DND-41 (cell line): ENCODE data around the gene KRTAP1-4.
"Not testable (repeated sequence)": the region's sequence is repeated elsewhere in the genome, so short reads cannot be mapped to it uniquely, and the experiment has no call there.

Source experiments
- ATAC-seq: fragments of 200-7000 bp; cut with Tn5 transposase; 3 replicates; pipeline ENCODE4 v1.9.1; 2021; ENCODE audit warnings: low read depth; ENCODE audit not compliant: insufficient read depth
- DNase-seq: peaks from one replicate; pipeline ENCODE4 v3.0.0-alpha.2; 2020
- H2AFZ ChIP-seq: 2 replicates; pipeline ENCODE4 v1.6.0; 2012; ENCODE audit warnings: low read depth, low read length
- H3K27ac ChIP-seq: 2 replicates; pipeline ENCODE4 v1.5.1; 2012; ENCODE audit warnings: low read length, inconsistent platforms
- H3K27me3 ChIP-seq: fragments of 200-600 bp; sonication (generic); 2 replicates; pipeline ENCODE4 v1.6.0; 2012; ENCODE audit warnings: low read length, mild to moderate bottlenecking, inconsistent platforms; ENCODE audit not compliant: insufficient read depth, poor library complexity
- H3K36me3 ChIP-seq: 2 replicates; pipeline ENCODE4 v1.5.1; 2012; ENCODE audit warnings: low read length, inconsistent platforms; ENCODE audit not compliant: insufficient read depth
- H3K4me1 ChIP-seq: 2 replicates; pipeline ENCODE4 v1.5.1; 2012; ENCODE audit warnings: mild to moderate bottlenecking, low read length; ENCODE audit not compliant: insufficient read depth
- H3K4me2 ChIP-seq: 2 replicates; pipeline ENCODE4 v1.6.0; 2012; ENCODE audit warnings: mild to moderate bottlenecking, moderate library complexity, low read length, inconsistent platforms; ENCODE audit not compliant: insufficient read depth
- H3K4me3 ChIP-seq, 2 experiments: fragments of 200-600 bp in 1 of 2; shearing (Covaris generic) in 1 of 2; 2 replicates each; pipeline ENCODE4 v1.5.1; 2012 to 2016; ENCODE audit warnings: inconsistent platforms in 2 of 2, low read length in 2 of 2, mild to moderate bottlenecking in 2 of 2, low read depth in 1 of 2, moderate library complexity in 1 of 2
- H3K79me2 ChIP-seq: 2 replicates; pipeline ENCODE4 v1.6.0; 2012; ENCODE audit warnings: low read length, inconsistent platforms; ENCODE audit not compliant: insufficient read depth
- H3K9ac ChIP-seq: 2 replicates; pipeline ENCODE4 v1.6.0; 2012; ENCODE audit warnings: low read depth, mild to moderate bottlenecking, inconsistent platforms, low read length, moderate library complexity
- H3K9me3 ChIP-seq: 2 replicates; pipeline ENCODE4 v1.5.1; 2012; ENCODE audit warnings: low read length, moderate library complexity, mild to moderate bottlenecking, inconsistent platforms; ENCODE audit not compliant: insufficient read depth, severe bottlenecking
- H4K20me1 ChIP-seq: 2 replicates; pipeline ENCODE4 v1.6.0; 2012; ENCODE audit warnings: low read length; ENCODE audit not compliant: insufficient read depth
- CTCF ChIP-seq: IDR thresholded peaks from 2 replicates; pipeline ENCODE4 v1.5.1; 2012; ENCODE audit warnings: borderline replicate concordance, low read length, moderate library complexity, mild to moderate bottlenecking; ENCODE audit not compliant: poor library complexity, severe bottlenecking; ENCODE audit errors: extremely low read depth
- EZH2 ChIP-seq: IDR thresholded peaks from 3 replicates; pipeline ENCODE4 v1.6.1; 2012; ENCODE audit warnings: borderline replicate concordance, low read depth, mild to moderate bottlenecking, moderate library complexity, low read length, inconsistent platforms; ENCODE audit not compliant: severe bottlenecking

Gene KRTAP1-4

GRCh38 chr17:41052566-41052965 lies 22.6 kb upstream of the KRTAP1-4 start:
- Histone ChIP-seq H3K27me3 (peaks cover 10% of the 10 kb centered on the region), H3K27ac (no peak overlapping the region), H3K9me3 (no peaks in the 10 kb centered on the region), H3K79me2 (no peaks in the 10 kb centered on the region), H3K9ac (no peak overlapping the region), H4K20me1 (no peaks in the 10 kb centered on the region), H3K36me3 (no peaks in the 10 kb centered on the region), H2AFZ (no peak overlapping the region), H3K4me2 (no peak overlapping the region), H3K4me1 (no peaks in the 10 kb centered on the region), H3K4me3 (no peak overlapping the region)
- TF ChIP-seq CTCF, result no peak
- no peak for TF ChIP-seq EZH2
- no peak for DNase-seq
- ATAC-seq, result no peak

DNA sequence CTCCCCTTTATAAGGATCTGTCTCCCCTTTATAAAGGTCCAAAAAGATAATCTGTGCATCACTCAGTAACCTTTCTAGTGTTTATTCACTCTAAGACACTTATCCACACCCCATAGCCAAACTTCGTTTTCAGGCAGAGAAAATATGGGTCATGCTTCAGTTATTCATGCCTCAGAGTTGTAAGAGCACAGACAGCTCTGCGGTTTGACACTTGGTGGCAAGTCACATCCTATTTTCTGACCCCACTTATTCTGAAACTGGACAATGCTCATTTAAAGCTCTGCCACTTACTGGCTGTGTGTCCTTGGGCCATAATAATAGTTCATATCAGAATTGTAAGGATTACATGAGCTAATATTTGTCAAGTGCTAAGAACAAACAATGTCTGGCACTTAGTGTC lies 19.1 kb upstream of the KRTAP1-4 start:
- TF ChIP-seq CTCF (no peak), EZH2 (no peak)
- no peaks in the 10 kb centered on the region for H3K9me3 ChIP-seq
- ATAC-seq (no peak), DNase-seq (no peak)
- no peak overlapping the region for H2AFZ ChIP-seq
- H3K4me3 ChIP-seq, result no peak overlapping the region
- H3K27ac ChIP-seq, result no peak overlapping the region
- no peaks in the 10 kb centered on the region for H3K36me3 ChIP-seq
- H3K9ac ChIP-seq, result no peak overlapping the region
- H3K4me2 ChIP-seq, result no peak overlapping the region
- no peaks in the 10 kb centered on the region for H4K20me1 ChIP-seq
- H3K79me2 ChIP-seq, result no peaks in the 10 kb centered on the region
- H3K4me1 ChIP-seq, result no peaks in the 10 kb centered on the region
- peaks cover 9% of the 10 kb centered on the region for H3K27me3 ChIP-seq

DNA sequence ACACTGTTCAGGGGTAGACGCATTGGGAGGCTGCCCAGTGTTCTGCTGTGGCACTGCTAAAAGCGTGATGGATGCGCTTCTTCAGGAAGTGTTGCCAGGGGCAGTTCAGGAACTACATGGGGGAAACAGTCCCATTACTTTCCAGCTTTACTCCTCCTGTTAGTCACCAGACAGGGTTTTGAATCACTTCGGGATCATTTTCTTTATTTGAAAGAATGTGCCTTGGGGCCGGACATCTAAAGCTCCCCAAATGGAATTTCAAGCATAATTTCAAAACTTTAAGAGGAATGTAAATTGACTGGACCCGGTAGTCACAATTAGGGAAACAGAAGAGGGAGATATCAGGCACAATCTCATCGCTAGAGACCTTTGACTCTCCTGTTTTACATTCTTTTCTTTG lies 18.4 kb upstream of the KRTAP1-4 start:
- ATAC-seq (no peak), DNase-seq (no peak)
- H3K9ac ChIP-seq, result no peak overlapping the region
- H3K79me2 ChIP-seq, result no peaks in the 10 kb centered on the region
- H3K4me1 ChIP-seq, result no peaks in the 10 kb centered on the region
- H3K27me3 ChIP-seq, result peaks cover 7% of the 10 kb centered on the region
- H3K4me3 ChIP-seq, result no peak overlapping the region
- TF ChIP-seq EZH2 (no peak), CTCF (no peak)
- H3K4me2 ChIP-seq, result no peak overlapping the region
- H4K20me1 ChIP-seq, result no peaks in the 10 kb centered on the region
- H3K9me3 ChIP-seq, result no peaks in the 10 kb centered on the region
- H3K36me3 ChIP-seq, result no peaks in the 10 kb centered on the region
- no peak overlapping the region for H2AFZ ChIP-seq
- H3K27ac ChIP-seq, result no peak overlapping the region

DNA sequence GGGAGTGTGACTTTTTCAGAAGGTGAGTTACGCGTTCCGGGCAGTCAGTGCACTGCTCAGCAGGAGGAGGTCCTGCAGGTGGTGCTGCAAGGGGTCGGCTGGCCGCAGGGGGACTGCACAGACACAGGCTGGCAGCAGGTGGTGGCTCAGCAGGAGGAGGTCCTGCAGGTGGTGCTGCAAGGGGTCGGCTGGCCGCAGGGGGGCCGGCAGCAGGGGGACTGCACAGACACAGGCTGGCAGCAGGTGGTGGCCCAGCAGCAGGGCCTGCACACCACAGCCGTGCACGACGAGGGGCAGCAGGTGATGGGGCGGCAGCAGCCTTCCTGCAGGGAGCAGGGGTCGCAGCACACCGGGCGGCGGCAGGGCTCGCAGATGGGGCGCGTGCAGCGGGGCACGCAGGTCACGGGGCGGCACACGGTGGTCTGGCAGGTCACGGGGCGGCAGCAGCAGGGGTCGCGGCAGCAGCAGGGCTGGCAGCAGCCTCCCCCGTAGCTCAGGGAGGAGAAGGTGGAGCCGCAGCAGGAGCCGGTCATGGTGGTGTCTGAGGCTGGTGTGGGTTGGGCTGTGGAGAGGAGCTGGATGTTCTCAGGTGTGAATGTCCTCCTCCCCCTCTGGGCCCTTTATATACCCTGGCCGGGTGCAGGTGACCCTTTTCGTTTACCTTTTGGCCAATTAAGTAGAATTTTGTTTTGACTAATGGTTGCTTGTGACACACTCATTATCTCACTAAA lies 16.9 kb upstream of the KRTAP1-4 start, which contains the start of gene KRTAP2-1:
Gene KRTAP2-1 (minus strand): TSS at position 582 of the 731 bp plus-strand sequence. CDS start 49 bp downstream, at position 533.
- not testable (repeated sequence) for DNase-seq, H3K27me3 ChIP-seq, H3K4me2 ChIP-seq, H3K4me1 ChIP-seq, H4K20me1 ChIP-seq, H3K79me2 ChIP-seq, H3K27ac ChIP-seq, H3K36me3 ChIP-seq, H2AFZ ChIP-seq, H3K9me3 ChIP-seq, H3K9ac ChIP-seq, H3K4me3 ChIP-seq, ATAC-seq
